NCI-H526 (cell line): ENCODE data around the gene CYP21A2.
"Not testable (repeated sequence)": the region's sequence is repeated elsewhere in the genome, so short reads cannot be mapped to it uniquely, and the experiment has no call there.

Experiments used
- DNase-seq, 2 experiments: peaks; one replicate each; lab custom pipeline; 2025; lab: John Stamatoyannopoulos, UW

CYP21A2 gene

DNA sequence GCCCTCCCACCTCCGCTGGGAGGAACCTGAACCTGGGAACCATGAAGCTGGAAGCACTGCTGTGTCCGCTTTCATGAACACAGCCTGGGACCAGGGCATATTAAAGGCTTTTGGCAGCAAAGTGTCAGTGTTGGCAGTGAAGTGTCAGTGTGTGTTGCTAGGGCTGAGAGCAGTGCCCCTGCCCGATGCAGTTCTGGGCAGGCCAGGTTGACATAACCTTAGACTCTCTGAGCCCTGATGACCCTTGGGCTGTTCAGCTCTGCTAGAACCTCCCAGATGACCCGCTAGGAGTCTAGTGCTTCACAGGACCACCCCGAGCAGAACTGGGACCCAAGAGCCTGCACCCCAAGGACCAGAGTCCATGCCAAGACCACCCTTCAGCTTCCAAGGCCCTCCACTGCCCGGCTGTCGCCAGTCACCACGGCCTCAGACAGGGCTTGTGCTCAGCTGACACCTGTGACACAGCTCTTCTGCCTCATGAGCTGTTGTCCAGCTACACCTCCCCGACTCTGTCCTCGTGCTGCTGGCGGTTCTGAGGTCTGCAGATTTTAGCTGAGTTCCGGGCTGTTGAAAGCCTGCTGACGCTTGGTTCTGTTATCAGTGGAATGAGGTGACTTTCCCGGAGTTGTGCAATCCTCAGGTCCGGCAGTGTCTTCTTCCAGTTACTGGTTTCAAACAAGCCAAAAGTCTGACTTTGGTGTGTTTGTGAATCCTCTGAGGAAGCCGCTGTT is 2.8 kb upstream of the CYP21A2 start:
- DNase-seq, result not testable (repeated sequence)

DNA sequence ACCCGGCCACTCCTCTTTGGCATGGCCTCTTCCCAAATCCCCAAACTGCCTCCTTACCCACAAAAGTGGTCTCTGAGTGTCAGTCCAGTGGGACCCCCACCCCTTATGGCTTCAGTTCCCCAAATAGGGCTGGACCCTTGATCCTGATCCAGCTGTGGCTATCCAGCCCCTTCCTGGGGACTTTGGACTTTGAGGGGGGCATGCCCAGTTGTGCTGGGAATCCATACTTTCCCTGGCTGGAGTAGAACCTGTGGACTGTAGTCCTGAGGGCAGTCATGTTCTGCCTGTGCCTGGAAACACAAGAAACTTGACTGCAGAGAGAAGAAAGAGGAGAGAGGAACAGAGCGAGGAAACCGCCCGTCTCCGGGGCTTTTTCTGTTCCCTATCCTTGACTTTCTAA is 1.1 kb upstream of the CYP21A2 start:
- DNase-seq, result not testable (repeated sequence)

DNA sequence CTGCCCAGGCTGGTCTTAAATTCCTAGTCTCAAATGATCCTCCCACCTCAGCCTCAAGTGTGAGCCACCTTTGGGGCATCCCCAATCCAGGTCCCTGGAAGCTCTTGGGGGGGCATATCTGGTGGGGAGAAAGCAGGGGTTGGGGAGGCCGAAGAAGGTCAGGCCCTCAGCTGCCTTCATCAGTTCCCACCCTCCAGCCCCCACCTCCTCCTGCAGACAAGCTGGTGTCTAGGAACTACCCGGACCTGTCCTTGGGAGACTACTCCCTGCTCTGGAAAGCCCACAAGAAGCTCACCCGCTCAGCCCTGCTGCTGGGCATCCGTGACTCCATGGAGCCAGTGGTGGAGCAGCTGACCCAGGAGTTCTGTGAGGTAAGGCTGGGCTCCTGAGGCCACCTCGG is 663 bp downstream of the CYP21A2 start:
- DNase-seq, result not testable (repeated sequence)

DNA sequence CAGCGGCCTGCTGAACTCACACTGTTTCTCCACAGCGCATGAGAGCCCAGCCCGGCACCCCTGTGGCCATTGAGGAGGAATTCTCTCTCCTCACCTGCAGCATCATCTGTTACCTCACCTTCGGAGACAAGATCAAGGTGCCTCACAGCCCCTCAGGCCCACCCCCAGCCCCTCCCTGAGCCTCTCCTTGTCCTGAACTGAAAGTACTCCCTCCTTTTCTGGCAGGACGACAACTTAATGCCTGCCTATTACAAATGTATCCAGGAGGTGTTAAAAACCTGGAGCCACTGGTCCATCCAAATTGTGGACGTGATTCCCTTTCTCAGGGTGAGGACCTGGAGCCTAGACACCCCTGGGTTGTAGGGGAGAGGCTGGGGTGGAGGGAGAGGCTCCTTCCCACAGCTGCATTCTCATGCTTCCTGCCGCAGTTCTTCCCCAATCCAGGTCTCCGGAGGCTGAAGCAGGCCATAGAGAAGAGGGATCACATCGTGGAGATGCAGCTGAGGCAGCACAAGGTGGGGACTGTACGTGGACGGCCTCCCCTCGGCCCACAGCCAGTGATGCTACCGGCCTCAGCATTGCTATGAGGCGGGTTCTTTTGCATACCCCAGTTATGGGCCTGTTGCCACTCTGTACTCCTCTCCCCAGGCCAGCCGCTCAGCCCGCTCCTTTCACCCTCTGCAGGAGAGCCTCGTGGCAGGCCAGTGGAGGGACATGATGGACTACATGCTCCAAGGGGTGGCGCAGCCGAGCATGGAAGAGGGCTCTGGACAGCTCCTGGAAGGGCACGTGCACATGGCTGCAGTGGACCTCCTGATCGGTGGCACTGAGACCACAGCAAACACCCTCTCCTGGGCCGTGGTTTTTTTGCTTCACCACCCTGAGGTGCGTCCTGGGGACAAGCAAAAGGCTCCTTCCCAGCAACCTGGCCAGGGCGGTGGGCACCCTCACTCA is 1.4 kb downstream of the CYP21A2 start:
- not testable (repeated sequence) for DNase-seq

DNA sequence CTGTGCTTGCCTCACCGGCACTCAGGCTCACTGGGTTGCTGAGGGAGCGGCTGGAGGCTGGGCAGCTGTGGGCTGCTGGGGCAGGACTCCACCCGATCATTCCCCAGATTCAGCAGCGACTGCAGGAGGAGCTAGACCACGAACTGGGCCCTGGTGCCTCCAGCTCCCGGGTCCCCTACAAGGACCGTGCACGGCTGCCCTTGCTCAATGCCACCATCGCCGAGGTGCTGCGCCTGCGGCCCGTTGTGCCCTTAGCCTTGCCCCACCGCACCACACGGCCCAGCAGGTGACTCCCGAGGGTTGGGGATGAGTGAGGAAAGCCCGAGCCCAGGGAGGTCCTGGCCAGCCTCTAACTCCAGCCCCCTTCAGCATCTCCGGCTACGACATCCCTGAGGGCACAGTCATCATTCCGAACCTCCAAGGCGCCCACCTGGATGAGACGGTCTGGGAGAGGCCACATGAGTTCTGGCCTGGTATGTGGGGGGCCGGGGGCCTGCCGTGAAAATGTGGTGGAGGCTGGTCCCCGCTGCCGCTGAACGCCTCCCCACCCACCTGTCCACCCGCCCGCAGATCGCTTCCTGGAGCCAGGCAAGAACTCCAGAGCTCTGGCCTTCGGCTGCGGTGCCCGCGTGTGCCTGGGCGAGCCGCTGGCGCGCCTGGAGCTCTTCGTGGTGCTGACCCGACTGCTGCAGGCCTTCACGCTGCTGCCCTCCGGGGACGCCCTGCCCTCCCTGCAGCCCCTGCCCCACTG is 2.3 kb downstream of the CYP21A2 start:
- not testable (repeated sequence) for DNase-seq

DNA sequence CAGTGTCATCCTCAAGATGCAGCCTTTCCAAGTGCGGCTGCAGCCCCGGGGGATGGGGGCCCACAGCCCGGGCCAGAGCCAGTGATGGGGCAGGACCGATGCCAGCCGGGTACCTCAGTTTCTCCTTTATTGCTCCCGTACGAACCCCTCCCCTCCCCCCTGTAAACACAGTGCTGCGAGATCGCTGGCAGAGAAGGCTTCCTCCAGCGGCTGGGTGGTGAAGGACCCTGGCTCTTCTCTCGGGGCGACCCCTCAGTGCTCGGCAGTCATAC is 2.8 kb downstream of the CYP21A2 start:
- not testable (repeated sequence) for DNase-seq

DNA sequence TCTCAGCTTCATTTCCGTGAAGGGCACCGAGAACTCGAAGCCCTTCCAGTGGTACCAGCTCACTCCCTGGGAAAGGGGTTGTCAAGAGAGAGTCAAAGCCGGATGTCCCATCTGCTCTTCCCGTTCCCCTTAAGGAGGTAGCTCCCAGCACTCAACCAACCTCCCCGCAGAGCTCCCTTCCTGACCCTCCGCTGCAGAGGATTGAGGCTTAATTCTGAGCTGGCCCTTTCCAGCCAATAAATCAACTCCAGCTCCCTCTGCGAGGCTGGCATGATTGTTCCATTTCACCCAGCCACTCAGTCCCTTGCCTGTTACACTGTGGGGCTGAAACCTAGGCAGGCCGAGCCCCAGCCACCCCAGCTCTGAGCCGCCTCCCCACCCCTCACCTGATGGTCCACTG is 3.2 kb downstream of the CYP21A2 start:
- DNase-seq, result not testable (repeated sequence)

DNA sequence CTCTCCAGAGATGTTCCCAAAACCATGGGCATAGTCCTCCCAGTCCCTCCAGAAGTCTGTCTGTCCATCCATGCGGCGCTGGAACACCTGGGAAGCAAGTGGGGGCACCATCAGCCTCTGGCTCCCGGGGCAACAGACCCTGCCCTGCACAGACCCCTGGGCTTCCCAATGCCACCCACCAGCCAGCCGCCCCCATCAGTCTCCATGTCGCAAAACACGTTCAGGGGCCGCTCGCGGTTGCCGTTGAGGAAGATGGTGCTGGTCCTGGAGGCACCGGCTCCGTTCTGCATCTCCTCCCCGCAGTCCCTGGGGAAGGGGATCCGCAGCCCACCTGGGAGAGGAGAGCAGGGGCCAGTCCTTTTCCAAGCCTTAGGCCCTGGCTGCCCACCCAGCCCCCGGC is 4.1 kb downstream of the CYP21A2 start:
- DNase-seq, result not testable (repeated sequence)

DNA sequence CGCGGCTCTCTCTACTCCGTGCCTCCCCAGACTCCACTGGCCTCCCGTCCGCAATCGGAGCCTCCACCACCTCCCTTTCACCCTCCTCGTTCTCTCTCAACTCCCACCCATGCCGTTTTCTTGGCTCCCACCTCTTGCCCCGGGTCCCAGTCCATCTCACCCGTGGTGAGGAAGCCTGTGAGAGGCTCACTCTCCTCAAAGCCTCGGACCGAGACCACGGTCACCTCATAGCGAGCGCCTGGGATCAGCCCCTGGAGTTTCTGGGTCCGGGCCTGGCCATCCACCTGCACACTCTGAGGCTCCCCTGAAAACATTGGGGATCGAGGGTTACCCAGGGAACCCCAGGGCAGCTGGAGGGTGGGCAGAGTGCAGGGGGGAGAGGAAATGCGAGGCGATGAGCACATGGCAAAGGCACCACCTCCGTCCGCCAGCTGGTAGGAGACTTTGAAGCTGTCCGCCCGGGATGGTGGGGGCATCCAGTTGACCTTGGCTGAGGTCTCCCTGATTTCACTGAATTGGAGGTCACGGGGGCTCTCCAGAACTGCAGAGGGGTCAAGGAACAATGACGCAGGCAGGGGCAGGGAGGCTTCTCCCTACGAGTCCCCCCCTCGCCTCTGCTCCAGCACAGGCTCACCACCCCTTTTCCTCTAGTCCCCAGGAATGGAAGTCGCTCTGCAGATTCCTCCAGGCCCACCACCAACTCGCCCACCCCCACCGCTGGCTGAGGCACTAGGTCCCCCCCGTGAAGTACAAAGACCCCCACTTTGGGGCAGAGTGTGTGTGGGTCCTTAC is 5.6 kb downstream of the CYP21A2 start:
- not testable (repeated sequence) for DNase-seq

DNA sequence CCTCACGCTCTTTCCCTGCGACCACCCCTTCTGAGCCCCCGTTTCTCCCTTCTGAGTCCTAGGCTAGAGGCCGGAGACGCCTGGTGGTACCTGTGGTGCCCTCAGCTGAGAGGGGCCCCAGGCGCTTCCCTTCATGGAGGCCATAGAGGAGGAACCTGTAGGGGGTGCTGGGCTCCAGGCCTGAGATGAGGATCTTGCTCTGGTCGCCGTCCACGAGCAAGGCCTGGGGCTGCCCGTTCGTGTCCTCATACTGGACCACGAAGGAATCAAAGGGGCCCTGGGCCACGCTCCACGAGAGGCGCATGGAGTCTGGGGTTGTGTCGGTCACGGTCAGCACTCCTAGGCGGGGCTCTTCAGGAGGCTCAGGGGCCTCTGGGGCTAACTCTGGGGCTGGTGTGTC is 6.7 kb downstream of the CYP21A2 start:
- DNase-seq, result not testable (repeated sequence)

DNA sequence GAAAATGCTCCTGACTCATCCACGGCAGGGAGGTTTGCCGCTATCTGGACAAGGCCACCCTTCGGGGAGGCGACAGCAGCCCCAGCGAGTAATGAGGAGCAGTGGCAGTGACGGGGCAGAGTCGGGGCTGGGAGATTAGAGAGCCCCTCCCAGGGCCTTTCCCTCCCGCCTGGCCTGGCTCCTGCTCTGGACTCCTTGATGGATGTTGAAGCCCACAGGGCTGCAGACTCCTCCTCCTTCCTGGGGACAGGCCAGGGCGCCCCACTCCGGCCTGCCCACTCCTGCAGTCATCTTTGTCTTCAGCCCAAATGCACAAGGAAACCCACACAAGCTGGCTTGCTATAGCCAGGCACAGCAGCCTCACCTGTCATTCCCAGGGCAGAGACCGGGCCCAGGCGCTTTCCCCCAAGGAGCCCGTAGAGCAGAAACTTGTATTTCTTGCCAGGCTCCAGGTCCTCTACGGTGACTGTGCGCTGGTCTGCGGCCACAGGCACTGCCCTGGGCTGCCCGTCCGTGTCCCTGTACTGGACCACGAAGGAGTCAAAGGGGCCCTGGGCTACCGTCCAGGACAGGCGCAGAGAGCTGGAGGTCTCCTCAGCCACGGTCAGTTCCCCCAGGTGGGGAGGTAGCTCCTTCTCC is 7.7 kb downstream of the CYP21A2 start:
- no peak for DNase-seq

DNA sequence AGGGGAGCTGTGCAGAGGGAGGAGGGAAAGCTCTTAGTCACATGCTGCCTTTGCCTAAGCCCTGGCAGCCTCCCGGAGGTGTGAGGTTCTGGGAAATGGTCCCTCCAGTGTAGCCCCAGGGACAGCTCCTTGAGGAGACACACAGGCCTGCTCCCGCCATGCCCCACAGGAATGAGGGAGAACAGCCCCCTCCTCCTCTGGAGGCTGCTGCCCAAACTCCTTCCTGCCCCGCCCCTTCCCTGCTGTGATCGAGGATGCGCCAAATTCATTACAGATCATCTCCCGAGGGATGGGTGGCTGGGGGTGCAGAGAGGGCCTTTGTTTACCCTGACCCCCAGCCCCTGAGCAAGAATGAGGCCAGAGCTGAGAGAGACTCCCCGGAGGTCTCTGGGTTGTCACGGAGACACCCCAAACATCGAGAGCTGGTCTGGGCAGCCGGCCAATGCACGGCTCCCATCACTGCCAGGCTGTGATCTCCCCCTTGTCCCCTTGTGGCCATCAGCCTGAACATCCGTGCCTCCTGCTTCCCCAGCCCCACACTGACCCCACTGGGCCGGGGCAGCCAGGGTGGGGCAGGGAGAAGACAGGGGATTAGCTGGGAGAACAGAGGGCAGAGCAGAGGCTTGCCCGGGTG is 8.4 kb downstream of the CYP21A2 start:
- DNase-seq, result no peak

DNA sequence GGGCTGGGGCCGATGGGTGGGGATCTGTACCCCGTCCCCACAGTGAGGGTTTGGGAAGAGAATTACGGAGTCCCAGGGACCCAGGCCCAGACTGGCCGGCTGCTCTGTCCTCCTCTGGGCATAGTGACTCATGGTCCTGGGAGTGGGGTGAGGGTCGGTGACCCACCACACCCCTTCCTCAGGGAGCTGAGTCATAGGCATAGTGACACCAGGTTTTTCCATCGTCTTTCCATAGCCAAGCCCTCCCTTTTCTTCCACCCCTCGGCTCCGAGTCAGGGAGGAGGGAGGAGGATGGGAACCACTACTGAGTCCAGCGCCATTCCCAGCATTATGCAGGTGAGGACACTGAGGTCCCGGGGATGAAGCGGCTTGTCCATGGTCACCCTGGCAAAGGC is 8.9 kb downstream of the CYP21A2 start:
- no peak for DNase-seq

DNA sequence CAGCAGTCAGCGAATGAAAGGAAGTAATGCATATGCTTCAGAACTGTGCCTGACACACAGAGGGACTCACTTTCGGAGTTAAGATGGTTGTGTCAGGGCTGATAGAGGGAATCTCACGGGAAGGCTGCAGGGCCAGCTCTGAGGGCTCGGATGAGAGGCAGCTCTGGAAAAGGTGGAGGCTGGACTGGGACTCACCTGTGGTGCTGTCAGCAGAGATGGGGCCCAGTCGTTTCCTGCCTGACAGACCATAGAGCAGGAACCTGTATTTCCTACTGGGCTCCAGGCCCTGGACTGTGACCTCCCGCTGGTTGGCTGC is 9.3 kb downstream of the CYP21A2 start:
- DNase-seq, result no peak

DNA sequence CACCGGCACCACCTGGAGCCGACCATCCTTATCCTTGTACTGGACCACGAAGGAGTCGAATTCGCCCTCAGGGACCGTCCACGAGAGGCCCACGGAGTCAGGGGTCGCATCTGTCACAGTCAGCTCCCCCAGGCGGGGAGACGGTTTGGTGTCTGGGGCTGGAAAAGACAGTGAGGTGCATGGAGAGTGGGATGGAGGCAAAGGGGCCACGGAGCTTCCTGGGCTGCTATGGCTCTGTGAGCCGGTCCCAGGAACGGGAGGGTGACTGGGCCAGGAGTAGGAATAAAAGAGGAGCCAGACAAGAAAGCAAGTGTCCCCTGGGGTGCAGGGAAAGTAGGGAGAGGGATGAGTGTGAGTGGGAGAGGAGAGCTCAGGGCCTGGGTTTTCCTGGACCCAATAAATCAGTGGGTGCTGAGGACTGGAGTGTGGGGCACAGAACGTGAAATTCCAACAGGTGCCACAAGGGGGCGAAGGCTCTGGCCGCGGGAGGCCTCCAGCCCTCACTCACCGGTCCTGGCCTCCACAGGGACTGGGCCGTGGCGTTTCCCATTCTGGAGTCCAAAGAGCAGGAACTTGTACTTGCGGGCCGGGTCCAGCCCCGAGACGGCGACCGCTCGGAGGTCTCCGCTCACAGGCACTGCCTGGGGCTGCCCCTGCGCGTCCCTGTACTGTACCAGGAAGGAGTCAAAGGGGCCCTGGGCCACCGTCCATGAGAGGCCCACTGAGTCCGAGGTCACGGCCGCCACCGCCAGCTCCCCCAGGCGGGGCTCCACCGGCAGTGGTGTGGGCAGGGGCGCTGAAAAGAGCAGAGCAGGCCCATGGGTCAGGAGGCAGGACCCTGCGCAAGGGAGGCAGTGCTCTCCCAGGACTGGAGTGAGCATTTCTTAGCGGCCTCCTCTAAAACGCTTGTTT is 9.9 kb downstream of the CYP21A2 start:
- DNase-seq, result peak in 1 of 2 experiments; percentile 60

DNA sequence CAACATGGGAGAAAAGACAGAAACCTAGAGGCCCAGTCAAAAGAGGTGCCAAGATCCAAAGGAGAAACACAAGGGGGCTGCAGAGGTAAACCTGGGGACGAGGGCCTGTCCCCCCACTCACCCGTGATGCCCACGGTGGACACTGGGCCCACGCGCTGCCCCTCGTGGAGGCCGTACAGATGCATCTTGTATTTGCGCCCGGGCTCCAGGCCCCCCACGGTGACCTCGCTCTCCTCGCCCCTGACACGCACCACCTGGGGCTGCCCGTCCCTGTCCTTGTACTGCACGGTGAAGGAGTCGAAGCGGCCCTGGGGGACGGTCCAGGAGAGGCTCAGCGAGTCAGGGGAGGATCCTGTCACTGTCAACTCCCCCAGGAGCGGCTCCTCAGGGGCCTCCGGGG is 10.9 kb downstream of the CYP21A2 start:
- DNase-seq, result not testable (repeated sequence)

DNA sequence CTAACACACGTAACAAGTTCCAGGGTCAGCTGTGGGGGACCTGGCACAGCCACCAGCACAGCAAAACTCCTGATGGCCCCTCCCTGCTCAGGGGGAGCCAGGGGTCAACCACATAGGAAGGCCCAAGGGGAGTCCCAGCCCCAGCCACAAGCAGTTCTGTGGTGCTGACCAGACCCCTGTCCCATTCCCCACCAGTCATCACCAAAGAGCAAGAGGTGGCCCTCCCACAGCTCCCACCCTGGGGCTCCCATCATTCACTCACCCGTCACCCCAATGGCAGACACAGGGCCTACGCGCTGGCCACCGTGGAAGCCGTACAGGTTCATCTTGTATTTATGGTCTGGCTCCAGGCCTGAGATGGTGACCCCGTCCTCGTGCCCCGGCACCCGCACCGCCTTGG is 11.5 kb downstream of the CYP21A2 start:
- not testable (repeated sequence) for DNase-seq

DNA sequence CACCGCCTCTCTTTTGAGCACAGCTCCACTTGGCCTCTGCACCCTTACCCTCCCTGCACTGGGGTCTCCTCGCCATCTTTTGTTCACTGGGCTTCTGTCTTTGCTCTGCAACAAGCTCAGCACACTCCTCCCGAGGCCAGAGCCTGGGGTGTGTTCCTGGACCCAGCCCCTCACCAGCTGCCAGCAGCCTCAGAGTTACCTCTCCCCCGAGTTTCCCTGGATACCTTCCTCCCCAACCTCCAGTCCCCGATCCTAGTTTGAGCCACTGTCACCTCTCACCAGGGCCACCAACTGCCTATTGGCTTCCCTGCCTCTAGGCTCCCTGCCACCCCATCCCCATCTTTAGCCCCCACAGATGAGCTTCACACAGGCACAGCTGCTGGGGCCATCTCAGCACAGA is 12.3 kb downstream of the CYP21A2 start:
- DNase-seq, result no peak

DNA sequence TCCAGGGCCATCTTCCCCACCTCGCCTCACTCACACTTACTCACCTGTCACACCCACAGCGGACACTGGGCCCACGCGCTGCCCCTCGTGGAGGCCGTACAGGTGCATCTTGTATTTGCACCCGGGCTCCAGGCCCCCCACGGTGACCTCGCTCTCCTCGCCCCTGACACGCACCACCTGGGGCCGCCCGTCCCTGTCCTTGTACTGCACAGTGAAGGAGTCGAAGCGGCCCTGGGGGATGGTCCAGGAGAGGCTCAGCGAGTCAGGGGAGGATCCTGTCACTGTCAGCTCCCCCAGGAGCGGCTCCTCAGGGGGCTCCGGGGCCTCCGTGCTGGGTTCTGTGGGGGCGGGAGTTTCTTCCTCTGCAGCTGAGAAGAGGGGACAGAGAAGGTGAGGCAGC is 14.4 kb downstream of the CYP21A2 start:
- DNase-seq, result not testable (repeated sequence)

DNA sequence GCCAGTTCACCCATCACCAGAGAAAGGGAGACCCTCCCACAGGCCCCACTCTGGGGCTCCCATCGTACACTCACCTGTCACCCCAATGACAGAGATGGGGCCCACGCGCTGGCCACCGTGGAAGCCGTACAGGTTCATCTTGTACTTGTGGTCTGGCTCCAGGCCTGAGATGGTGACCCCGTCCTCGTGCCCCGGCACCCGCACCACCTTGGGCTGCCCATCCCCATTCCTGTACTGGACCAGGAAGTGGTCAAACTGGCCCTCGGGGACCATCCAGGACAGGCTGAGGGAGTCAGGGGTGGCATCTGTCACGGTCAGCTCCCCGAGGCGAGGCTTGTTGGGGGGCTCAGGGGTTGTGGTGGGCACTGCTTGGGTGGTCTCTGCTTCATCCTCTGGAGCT is 15.1 kb downstream of the CYP21A2 start:
- DNase-seq, result not testable (repeated sequence)
